Caco-2 (cell line): ENCODE data around the gene LAGE3. TPM values are rescaled to one million over a fixed set of nuclear protein-coding genes. Genes with fewer than 3 reads are reported as not detected.
A peak's percentile ranks its signal among the peaks of the same experiment; 100 is the strongest.

Experiments
- BruUV-seq: library from RNA; stranded (reverse); fragments of 400-500 nt; replicated peaks from 2 replicates; lab custom pipeline; 2021; lab: Mats Ljungman, UMichigan
- CTCF ChIA-PET: fragments of 300-600 bp; sonication (Branson Sonifier 250); formaldehyde crosslinking; loops from one replicate; lab custom pipeline; 2022; ENCODE audit warnings: antibody characterized with exemption; lab: Charles Lee
- POLR2A ChIA-PET: fragments of 300-600 bp; sonication (Branson Sonifier 250); formaldehyde crosslinking; loops from one replicate; lab custom pipeline; 2022; ENCODE audit warnings: antibody characterized with exemption; lab: Charles Lee
- DNase-seq, 2 experiments: peaks; one replicate each; pipeline versions ENCODE4 v3.0.0 to v3.0.0-alpha.2; 2020 to 2022
- H3K27me3 ChIP-seq: replicated peaks from 2 replicates; pipeline ENCODE4 v1.6.0; 2011; ENCODE audit warnings: low read length; ENCODE audit not compliant: control insufficient read depth, insufficient read depth
- H3K36me3 ChIP-seq: 2 replicates; pipeline ENCODE4 v1.5.1; 2011; ENCODE audit warnings: low read length; ENCODE audit not compliant: control insufficient read depth, insufficient read depth
- H3K4me1 ChIP-seq: fragments of 250-450 bp; sonication (Bioruptor Pico); 2 replicates; pipeline ENCODE4 v1.5.1; 2020; ENCODE audit warnings: mild to moderate bottlenecking
- H3K4me3 ChIP-seq: 2 replicates; pipeline ENCODE4 v1.5.1; 2011; ENCODE audit warnings: low read depth, mild to moderate bottlenecking, control low read depth, low read length
- H3K9me3 ChIP-seq: fragments of 250-450 bp; sonication (Bioruptor Pico); 2 replicates; pipeline ENCODE4 v1.5.1; 2020; ENCODE audit warnings: mild to moderate bottlenecking, moderate library complexity
- H3K27ac Mint-ChIP-seq: one replicate; pipeline ENCODE4 v1.8.0; 2022; ENCODE audit warnings: mixed read lengths; ENCODE audit not compliant: unreplicated experiment
- H3K27me3 Mint-ChIP-seq: one replicate; pipeline ENCODE4 v1.8.0; 2022; ENCODE audit warnings: mixed read lengths; ENCODE audit not compliant: insufficient read depth, unreplicated experiment
- H3K36me3 Mint-ChIP-seq: one replicate; pipeline ENCODE4 v1.8.0; 2022; ENCODE audit warnings: mild to moderate bottlenecking, mixed read lengths; ENCODE audit not compliant: insufficient read depth, unreplicated experiment
- H3K4me1 Mint-ChIP-seq: one replicate; pipeline ENCODE4 v1.8.0; 2022; ENCODE audit warnings: low read depth, mixed read lengths; ENCODE audit not compliant: unreplicated experiment
- H3K4me3 Mint-ChIP-seq: one replicate; pipeline ENCODE4 v1.8.0; 2022; ENCODE audit warnings: mild to moderate bottlenecking, moderate library complexity, mixed read lengths; ENCODE audit not compliant: unreplicated experiment
- H3K9me3 Mint-ChIP-seq: one replicate; pipeline ENCODE4 v1.8.0; 2022; ENCODE audit warnings: mixed read lengths; ENCODE audit not compliant: unreplicated experiment
- CTCF ChIP-seq, 2 experiments: fragments of 200-600 bp in 1 of 2; IDR thresholded peaks; 1 replicate in 1 of 2; 2 replicates in 1 of 2; pipeline versions ENCODE4 v1.5.1 to v1.8.0; 2011 to 2022; ENCODE audit warnings: antibody characterized with exemption in 1 of 2, control low read depth in 1 of 2, inconsistent platforms in 1 of 2, low read depth in 1 of 2, low read length in 1 of 2, mild to moderate bottlenecking in 1 of 2, moderate library complexity in 1 of 2; ENCODE audit not compliant: insufficient read depth in 1 of 2, severe bottlenecking in 1 of 2, unreplicated experiment in 1 of 2
- intact Hi-C: fragments of 100-400 bp; cut with micrococcal nuclease; formaldehyde crosslinking; loops from one replicate; pipeline ENCODE4 v1.10.0; 2022; ENCODE audit not compliant: unreplicated experiment
- total RNA-seq: library from RNA; stranded (reverse); gene quantifications from 2 replicates; pipeline ENCODE4 v1.2.3, GENCODE V29; 2022

Gene LAGE3
- total RNA-seq, 1 experiment from 2014 or later: 26.0 TPM

GRCh38 chrX:154485150-154486051 lies 6.3 kb upstream of the LAGE3 start:
- H3K27me3 ChIP-seq: no peaks in the 10 kb centered on the region
- intact Hi-C loops: no loop called here
- peak overlapping the region; percentile 70 for H3K4me3 ChIP-seq
- peaks cover 4% of the 10 kb centered on the region; the same call in 1 of the 2 replicates for H3K4me1 ChIP-seq
- H3K27ac Mint-ChIP-seq: no peak overlapping the region
- peak overlapping the region; percentile 71 for H3K4me3 Mint-ChIP-seq
- no peak for TF ChIP-seq CTCF (IDR thresholded peaks at IDR 0.05; ENCODE audit: insufficient read depth in 1 of 2, low read depth in 1 of 2, low read length in 1 of 2, severe bottlenecking in 1 of 2, unreplicated experiment in 1 of 2)
- H3K9me3 ChIP-seq: no peaks in the 10 kb centered on the region
- BruUV-seq: no TSS peak
- ChIA-PET POLR2A (no interaction called here), CTCF (interaction anchor here (0.5 to 0.6 kb wide), 2 partner anchors 42 to 46 kb away, joined by 4 to 5 read pairs; no protein-coding TSS in a partner anchor)
- H3K4me1 Mint-ChIP-seq: no peaks in the 10 kb centered on the region
- 0 out of 2 replicates have a peak, but pooled peaks cover 1% of the 10 kb centered on the region for H3K36me3 ChIP-seq
- H3K9me3 Mint-ChIP-seq: no peaks in the 10 kb centered on the region
- H3K36me3 Mint-ChIP-seq: peaks cover 15% of the 10 kb centered on the region
- no peak for DNase-seq
- no peaks in the 10 kb centered on the region for H3K27me3 Mint-ChIP-seq

GRCh38 chrX:154484255-154485149 lies 5.4 kb upstream of the LAGE3 start:
- no TSS peak for BruUV-seq
- no peak for DNase-seq
- Histone ChIP-seq H3K9me3 (no peaks in the 10 kb centered on the region), H3K27me3 (no peaks in the 10 kb centered on the region), H3K4me3 (no peak overlapping the region), H3K36me3 (0 out of 2 replicates have a peak, but pooled peaks cover 1% of the 10 kb centered on the region), H3K4me1 (peaks cover 4% of the 10 kb centered on the region; the same call in 1 of the 2 replicates)
- Mint-ChIP-seq H3K4me1 (no peaks in the 10 kb centered on the region), H3K36me3 (peaks cover 11% of the 10 kb centered on the region), H3K27ac (no peak overlapping the region), H3K27me3 (no peaks in the 10 kb centered on the region), H3K9me3 (no peaks in the 10 kb centered on the region), H3K4me3 (no peak overlapping the region)
- intact Hi-C loops: no loop called here
- ChIA-PET POLR2A (no interaction called here), CTCF (interaction anchor here (0.5 kb wide), 1 partner anchor 47 kb away, joined by 5 read pairs; no protein-coding TSS in a partner anchor)
- TF ChIP-seq CTCF (IDR thresholded peaks at IDR 0.05; ENCODE audit: insufficient read depth in 1 of 2, low read depth in 1 of 2, low read length in 1 of 2, severe bottlenecking in 1 of 2, unreplicated experiment in 1 of 2): no peak

GRCh38 chrX:154483325-154483724 lies 4.2 kb upstream of the LAGE3 start:
- H3K4me3 ChIP-seq: no peak overlapping the region
- H3K36me3 ChIP-seq: 0 out of 2 replicates have a peak, but pooled peaks cover 1% of the 10 kb centered on the region
- no TSS peak for BruUV-seq
- H3K27ac Mint-ChIP-seq: peak overlapping the region; percentile 48
- POLR2A ChIA-PET: no interaction called here
- no peaks in the 10 kb centered on the region for H3K27me3 ChIP-seq
- H3K27me3 Mint-ChIP-seq: no peaks in the 10 kb centered on the region
- DNase-seq: no peak
- no peak for TF ChIP-seq CTCF (IDR thresholded peaks at IDR 0.05; ENCODE audit: insufficient read depth in 1 of 2, low read depth in 1 of 2, low read length in 1 of 2, severe bottlenecking in 1 of 2, unreplicated experiment in 1 of 2)
- H3K4me3 Mint-ChIP-seq: no peak overlapping the region
- peaks cover 4% of the 10 kb centered on the region; the same call in 1 of the 2 replicates for H3K4me1 ChIP-seq
- no peaks in the 10 kb centered on the region for H3K9me3 Mint-ChIP-seq
- peaks cover 22% of the 10 kb centered on the region for H3K36me3 Mint-ChIP-seq
- no peaks in the 10 kb centered on the region for H3K4me1 Mint-ChIP-seq
- no peaks in the 10 kb centered on the region for H3K9me3 ChIP-seq
- intact Hi-C loops: no loop called here
- CTCF ChIA-PET: no interaction called here
